Keratinocyte (primary cell): ENCODE results near the gene IRF4.

Source experiments
- CTCF ChIP-seq, 3 experiments: IDR thresholded peaks in 1 of 3; conservative IDR thresholded peaks in 1 of 3; optimal IDR thresholded peaks in 1 of 3; 2 replicates in 2 of 3; 3 replicates in 1 of 3; pipeline versions ENCODE3 to v1.5.1; 2011; ENCODE audit warnings: low read length in 3 of 3, mild to moderate bottlenecking in 3 of 3, moderate library complexity in 2 of 3, control low read depth in 1 of 3, inconsistent platforms in 1 of 3; ENCODE audit not compliant: insufficient read depth in 2 of 3; ENCODE audit errors: extremely low read depth in 1 of 3
- EZH2 ChIP-seq: IDR thresholded peaks from one replicate; pipeline ENCODE4 v1.6.1; 2012; ENCODE audit warnings: inconsistent platforms, mild to moderate bottlenecking, low read length, moderate library complexity

- TF ChIP-seq CTCF (optimal IDR thresholded peaks at IDR 0.05 in 1 of 3, IDR thresholded peaks at IDR 0.05 in 1 of 3, conservative IDR thresholded peaks at IDR 0.05 in 1 of 3; ENCODE audit: extremely low read depth in 1 of 3, insufficient read depth in 2 of 3, low read length in 3 of 3) = no peak
- TF ChIP-seq EZH2 = no peak
Measured at GRCh38 chr6:347232-347631, 44.3 kb upstream of the IRF4 start.
